Right atrium auricular region (tissue), 2 donors: ENCODE results near the gene RBM17. TPM values are rescaled to one million over a fixed set of nuclear protein-coding genes. Genes with fewer than 3 reads are reported as not detected.

ENCODE experiments used
- DNase-seq: peaks from one replicate; pipeline ENCODE4 v3.0.0-alpha.2; 2019; ENCODE audit warnings: low spot score
- H3K27ac ChIP-seq, 2 donors: fragments of 200-600 bp; sonication (generic); 1 replicate in 1 of 2; 2 replicates in 1 of 2; pipeline ENCODE4 v1.5.1; 2016 to 2019
- H3K27me3 ChIP-seq, 2 donors: fragments of 200-600 bp; sonication (generic); one replicate each; pipeline versions ENCODE4 v1.5.1 to v1.6.0; 2017 to 2019
- H3K36me3 ChIP-seq: fragments of 200-600 bp; sonication (generic); one replicate; pipeline ENCODE4 v1.5.1; 2016
- H3K4me1 ChIP-seq, 2 donors: fragments of 200-600 bp; sonication (generic); one replicate each; pipeline versions ENCODE4 v1.5.1 to v1.6.0; 2017 to 2019
- H3K4me3 ChIP-seq, 2 donors: fragments of 200-600 bp; sonication (generic); 1 replicate in 1 of 2; 2 replicates in 1 of 2; pipeline ENCODE4 v1.5.1; 2017 to 2019; ENCODE audit warnings: mild to moderate bottlenecking in 1 of 2, moderate library complexity in 1 of 2
- H3K9me3 ChIP-seq, 2 donors: fragments of 200-600 bp; sonication (generic); one replicate each; pipeline ENCODE4 v1.5.1; 2019
- total RNA-seq, 2 donors: library from RNA; depleted of rRNA; stranded (reverse); fragments of >200 nt; gene quantifications; one replicate each; pipeline ENCODE4 v1.1.0, GENCODE V29; 2016
- TF ChIP-seq, protein P1 (sequence below), 2 donors: fragments of 200-600 bp; sonication (generic); IDR thresholded peaks; one replicate each; pipeline ENCODE4 v1.5.1; 2019; ENCODE audit warnings: antibody characterized with exemption in 2 of 2

The RBM17 gene
- total RNA-seq, 2 donors from 2014 or later, result 27.4 to 30.1 TPM

- peak overlapping the region; percentile 82 to 83 for H3K27ac ChIP-seq
- no peaks in the 10 kb centered on the region for H3K27me3 ChIP-seq
- DNase-seq, result no peak
- H3K4me1 ChIP-seq, result peaks cover 0 to 51% of the 10 kb centered on the region in 2 donors
- peak overlapping the region; percentile 94 to 96 for H3K4me3 ChIP-seq
- H3K36me3 ChIP-seq, result no peaks in the 10 kb centered on the region
- H3K9me3 ChIP-seq, result no peaks in the 10 kb centered on the region
- TF ChIP-seq, protein P1, sequence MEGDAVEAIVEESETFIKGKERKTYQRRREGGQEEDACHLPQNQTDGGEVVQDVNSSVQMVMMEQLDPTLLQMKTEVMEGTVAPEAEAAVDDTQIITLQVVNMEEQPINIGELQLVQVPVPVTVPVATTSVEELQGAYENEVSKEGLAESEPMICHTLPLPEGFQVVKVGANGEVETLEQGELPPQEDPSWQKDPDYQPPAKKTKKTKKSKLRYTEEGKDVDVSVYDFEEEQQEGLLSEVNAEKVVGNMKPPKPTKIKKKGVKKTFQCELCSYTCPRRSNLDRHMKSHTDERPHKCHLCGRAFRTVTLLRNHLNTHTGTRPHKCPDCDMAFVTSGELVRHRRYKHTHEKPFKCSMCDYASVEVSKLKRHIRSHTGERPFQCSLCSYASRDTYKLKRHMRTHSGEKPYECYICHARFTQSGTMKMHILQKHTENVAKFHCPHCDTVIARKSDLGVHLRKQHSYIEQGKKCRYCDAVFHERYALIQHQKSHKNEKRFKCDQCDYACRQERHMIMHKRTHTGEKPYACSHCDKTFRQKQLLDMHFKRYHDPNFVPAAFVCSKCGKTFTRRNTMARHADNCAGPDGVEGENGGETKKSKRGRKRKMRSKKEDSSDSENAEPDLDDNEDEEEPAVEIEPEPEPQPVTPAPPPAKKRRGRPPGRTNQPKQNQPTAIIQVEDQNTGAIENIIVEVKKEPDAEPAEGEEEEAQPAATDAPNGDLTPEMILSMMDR (IDR thresholded peaks at IDR 0.05), result no peak
These were observed 743 bp downstream of the RBM17 start for GRCh38 chr10:6089334-6090219.

GRCh38 chr10:6091630-6092029, 2.8 kb downstream of the RBM17 start:
- no peak overlapping the region for H3K4me3 ChIP-seq
- no peak for DNase-seq
- H3K9me3 ChIP-seq, result no peaks in the 10 kb centered on the region
- TF ChIP-seq, protein P1 (IDR thresholded peaks at IDR 0.05), result no peak
- no peaks in the 10 kb centered on the region for H3K27me3 ChIP-seq
- H3K27ac ChIP-seq, result no peak overlapping the region
- peaks cover 0 to 68% of the 10 kb centered on the region in 2 donors for H3K4me1 ChIP-seq
- no peaks in the 10 kb centered on the region for H3K36me3 ChIP-seq

DNA sequence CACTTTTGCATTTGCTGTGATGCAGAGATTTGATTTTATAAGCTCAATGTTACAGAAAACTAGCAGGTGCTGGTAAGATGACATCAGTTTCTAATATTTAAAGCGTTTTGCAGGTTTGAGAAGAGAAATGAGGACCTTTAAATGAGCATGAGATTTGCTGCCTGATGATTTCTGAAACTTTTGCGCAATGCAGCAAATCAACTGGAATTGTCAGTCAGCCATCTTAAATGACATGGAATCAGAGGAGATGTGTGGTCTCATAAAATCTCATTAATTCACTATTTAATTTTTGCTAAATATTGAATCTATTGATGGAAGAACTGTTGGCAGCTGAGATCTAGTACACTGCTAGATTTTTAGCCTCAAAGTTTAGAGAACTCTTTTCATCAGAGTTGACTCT, 3.9 kb downstream of the RBM17 start:
- no peaks in the 10 kb centered on the region for H3K27me3 ChIP-seq
- H3K4me3 ChIP-seq, result no peak overlapping the region
- TF ChIP-seq, protein P1 (IDR thresholded peaks at IDR 0.05), result no peak
- peaks cover 10% of the 10 kb centered on the region for H3K36me3 ChIP-seq
- H3K4me1 ChIP-seq, result peaks cover 0 to 63% of the 10 kb centered on the region in 2 donors
- no peaks in the 10 kb centered on the region for H3K9me3 ChIP-seq
- DNase-seq, result no peak
- H3K27ac ChIP-seq, result no peak overlapping the region

- TF ChIP-seq, protein P1 (IDR thresholded peaks at IDR 0.05), result no peak
- Histone ChIP-seq H3K36me3 (peaks cover 16% of the 10 kb centered on the region), H3K4me3 (no peak overlapping the region), H3K4me1 (peaks cover 0 to 45% of the 10 kb centered on the region in 2 donors), H3K9me3 (no peaks in the 10 kb centered on the region), H3K27me3 (no peaks in the 10 kb centered on the region), H3K27ac (no peak overlapping the region)
- DNase-seq, result no peak
These were observed 7.2 kb downstream of the RBM17 start for GRCh38 chr10:6095810-6096570.

DNA sequence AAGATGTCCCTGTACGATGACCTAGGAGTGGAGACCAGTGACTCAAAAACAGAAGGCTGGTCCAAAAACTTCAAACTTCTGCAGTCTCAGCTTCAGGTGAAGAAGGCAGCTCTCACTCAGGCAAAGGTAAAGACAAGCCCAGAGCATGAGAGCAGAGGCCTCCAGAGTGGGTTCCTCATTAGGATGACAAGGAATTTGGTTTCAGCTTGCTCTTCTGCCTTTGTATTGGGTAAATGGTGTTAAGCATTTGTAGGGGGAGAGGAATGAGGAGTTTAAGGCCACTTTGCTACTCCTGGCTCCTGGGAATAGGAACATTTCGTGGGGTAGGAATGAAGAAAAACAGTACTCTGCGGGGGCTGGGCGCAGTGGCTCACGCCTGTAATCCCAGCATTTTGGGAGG, 8.2 kb downstream of the RBM17 start:
- H3K4me1 ChIP-seq, result peaks cover 0 to 35% of the 10 kb centered on the region in 2 donors
- DNase-seq, result no peak
- TF ChIP-seq, protein P1 (IDR thresholded peaks at IDR 0.05), result no peak
- H3K36me3 ChIP-seq, result peaks cover 26% of the 10 kb centered on the region
- H3K27ac ChIP-seq, result no peak overlapping the region
- no peaks in the 10 kb centered on the region for H3K9me3 ChIP-seq
- no peaks in the 10 kb centered on the region for H3K27me3 ChIP-seq
- no peak overlapping the region for H3K4me3 ChIP-seq
